Sigmoid colon (tissue), 7 donors: Measurements from ENCODE around the gene YIPF3. TPM values are rescaled to one million over a fixed set of nuclear protein-coding genes. Genes with fewer than 3 reads are reported as not detected.
"Not testable (repeated sequence)": the region's sequence is repeated elsewhere in the genome, so short reads cannot be mapped to it uniquely, and the experiment has no call there.

Experiments
- DNase-seq: peaks from one replicate; pipeline ENCODE4 v3.0.0-alpha.2; 2019
- H3K27ac ChIP-seq, 4 donors: fragments of 200-600 bp; sonication (generic); one replicate each; pipeline ENCODE4 v1.5.1; 2016 to 2019; ENCODE audit warnings: mild to moderate bottlenecking in 1 of 4
- H3K27me3 ChIP-seq, 3 donors: fragments of 200-600 bp; sonication (generic); one replicate each; pipeline ENCODE4 v1.5.1; 2019; ENCODE audit warnings: mild to moderate bottlenecking in 1 of 3
- H3K36me3 ChIP-seq, 4 donors: fragments of 200-600 bp; sonication (generic); one replicate each; pipeline ENCODE4 v1.5.1; 2016 to 2019
- H3K4me1 ChIP-seq, 4 donors: fragments of 200-600 bp; sonication (generic); one replicate each; pipeline ENCODE4 v1.5.1; 2017 to 2019
- H3K4me3 ChIP-seq, 4 donors: fragments of 200-600 bp; sonication (generic); one replicate each; pipeline ENCODE4 v1.5.1; 2017 to 2019; ENCODE audit warnings: mild to moderate bottlenecking in 2 of 4, moderate library complexity in 1 of 4
- H3K9me3 ChIP-seq, 4 donors: fragments of 200-600 bp in 3 of 4; sonication (generic) in 3 of 4; one replicate each; pipeline versions ENCODE4 v1.5.1 to v1.6.1; 2013 to 2019
- CTCF ChIP-seq, 4 experiments: fragments of 450-650 bp in 3 of 4; fragments of 200-600 bp in 1 of 4; IDR thresholded peaks; one replicate each; pipeline ENCODE4 v1.5.1; 2016 to 2019; ENCODE audit warnings: antibody characterized with exemption in 4 of 4, mild to moderate bottlenecking in 3 of 4, moderate library complexity in 2 of 4
- EP300 ChIP-seq, 4 donors: sonication (generic); formaldehyde crosslinking; IDR thresholded peaks; one replicate each; pipeline ENCODE4 v1.6.1; 2017; ENCODE audit warnings: antibody characterized with exemption in 4 of 4
- POLR2A ChIP-seq, 2 donors: fragments of 450-650 bp; IDR thresholded peaks; one replicate each; pipeline ENCODE4 v1.6.1; 2016; ENCODE audit warnings: antibody characterized with exemption in 2 of 2, mild to moderate bottlenecking in 2 of 2, moderate library complexity in 2 of 2
- POLR2AphosphoS5 ChIP-seq, 4 donors: sonication (generic); formaldehyde crosslinking; IDR thresholded peaks; one replicate each; pipeline ENCODE4 v1.6.1; 2017; ENCODE audit warnings: antibody characterized with exemption in 4 of 4
- WGBS, 2 donors: extraction: QIAGEN DNeasy Blood & Tissue Kit; methylation state at CpG; one replicate each; pipeline ENCODE4 v1.1.7; 2013; 5-methylcytosine and 5-hydroxymethylcytosine counted together
- intact Hi-C: fragments of 100-400 bp; cut with DNase I; formaldehyde crosslinking; loops from one replicate; pipeline ENCODE4 v1.15.1; 2023
- polyA plus RNA-seq, 3 donors: library from polyadenylated mRNA; stranded (reverse); fragments of 200-250 nt; gene quantifications; one replicate each; pipeline ENCODE4 v1.2.3, GENCODE V29; 2013
- total RNA-seq, 4 donors: library from RNA; depleted of rRNA; stranded (reverse); fragments of >200 nt; gene quantifications; one replicate each; pipeline ENCODE4 v1.1.0, GENCODE V29; 2016
- donor health status: healthy with polysubstance abuse.
- donor health status: Bipolar disorder and iron deficiency.
- donor health status: healthy.

YIPF3 gene
- total and polyA plus RNA-seq, 7 donors = 35.4 to 93.6 (median 65.6) TPM

GRCh38 chr6:43541774-43542471 lies 25.2 kb upstream of the YIPF3 start:
- Histone ChIP-seq H3K36me3 (peaks cover 1 to 87% (median 28%) of the 10 kb centered on the region in 4 donors), H3K9me3 (no peaks in the 10 kb centered on the region), H3K27ac (no peak overlapping the region), H3K4me3 (no peak overlapping the region), H3K4me1 (no peaks in the 10 kb centered on the region), H3K27me3 (no peaks in the 10 kb centered on the region)
- no peak for TF ChIP-seq EP300 (IDR thresholded peaks at IDR 0.05)
- no peak for TF ChIP-seq CTCF (IDR thresholded peaks at IDR 0.05)
- no peak for TF ChIP-seq POLR2AphosphoS5 (IDR thresholded peaks at IDR 0.05)
- TF ChIP-seq POLR2A (IDR thresholded peaks at IDR 0.05) = no peak
- intact Hi-C loops = no loop called here
- 95% methylated on average over 8 of the region's 8 CpGs for WGBS, 2 donors
- DNase-seq = no peak

- no peak for TF ChIP-seq POLR2A (IDR thresholded peaks at IDR 0.05)
- TF ChIP-seq CTCF (IDR thresholded peaks at IDR 0.05) = no peak
- TF ChIP-seq POLR2AphosphoS5 (IDR thresholded peaks at IDR 0.05) = no peak
- no peak for TF ChIP-seq EP300 (IDR thresholded peaks at IDR 0.05)
- peaks cover 0 to 81% (median 21%) of the 10 kb centered on the region in 4 donors for H3K36me3 ChIP-seq
- H3K4me3 ChIP-seq = no peak overlapping the region
- no peaks in the 10 kb centered on the region for H3K27me3 ChIP-seq
- no peaks in the 10 kb centered on the region for H3K4me1 ChIP-seq
- WGBS, 2 donors = 98% methylated on average over 5 of the region's 5 CpGs
- H3K27ac ChIP-seq = no peak overlapping the region
- no peaks in the 10 kb centered on the region for H3K9me3 ChIP-seq
- DNase-seq = no peak
- intact Hi-C loops = no loop called here
Measured at GRCh38 chr6:43540507-43540906, 23.8 kb upstream of the YIPF3 start.

DNA sequence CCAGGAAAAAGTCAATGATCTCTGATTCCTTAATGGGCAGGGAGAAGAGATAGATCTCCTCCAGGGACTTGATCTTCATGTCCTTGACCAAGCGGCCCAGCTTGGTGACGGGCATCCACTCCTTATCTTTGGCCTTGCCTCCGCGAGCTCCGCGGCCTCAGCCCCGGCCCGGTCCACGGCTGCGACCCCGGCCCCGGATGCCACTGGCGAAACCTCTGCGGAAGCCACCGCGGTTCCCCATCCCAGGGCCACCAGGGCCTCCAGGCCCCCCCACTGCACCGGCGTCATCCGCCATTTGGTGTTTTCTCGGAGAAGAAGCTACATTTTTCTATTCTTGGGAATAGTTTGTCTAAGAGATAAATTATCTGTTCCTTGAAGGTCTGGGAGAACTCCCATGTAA lies 22.7 kb upstream of the YIPF3 start:
- 98% methylated on average over 20 of the region's 20 CpGs for WGBS, 2 donors
- H3K4me3 ChIP-seq, intact Hi-C loops, H3K27ac ChIP-seq, H3K27me3 ChIP-seq, H3K4me1 ChIP-seq, H3K9me3 ChIP-seq, DNase-seq: not testable (repeated sequence)
- H3K36me3 ChIP-seq = peaks cover 0 to 76% (median 12%) of the 10 kb centered on the region in 4 donors

GRCh38 chr6:43538986-43539385 lies 22.3 kb upstream of the YIPF3 start:
- H3K27me3 ChIP-seq, DNase-seq, intact Hi-C loops, H3K4me1 ChIP-seq, H3K9me3 ChIP-seq, H3K4me3 ChIP-seq, H3K27ac ChIP-seq: not testable (repeated sequence)
- 97 to 98% methylated on average over 15 of the region's 17 CpGs for WGBS, 2 donors
- peaks cover 0 to 74% (median 13%) of the 10 kb centered on the region in 4 donors for H3K36me3 ChIP-seq

GRCh38 chr6:43532201-43532600 lies 15.5 kb upstream of the YIPF3 start:
- no peak for DNase-seq
- H3K9me3 ChIP-seq = no peaks in the 10 kb centered on the region
- H3K27ac ChIP-seq = no peak overlapping the region
- no peak overlapping the region for H3K4me3 ChIP-seq
- TF ChIP-seq EP300 (IDR thresholded peaks at IDR 0.05) (no peak), CTCF (IDR thresholded peaks at IDR 0.05) (no peak), POLR2A (IDR thresholded peaks at IDR 0.05) (no peak), POLR2AphosphoS5 (IDR thresholded peaks at IDR 0.05) (no peak)
- intact Hi-C loops = no loop called here
- 94 to 96% methylated on average over 1 of the region's 1 CpG for WGBS, 2 donors
- no peaks in the 10 kb centered on the region for H3K27me3 ChIP-seq
- H3K36me3 ChIP-seq = peaks cover 11 to 85% (median 27%) of the 10 kb centered on the region in 4 donors
- H3K4me1 ChIP-seq = no peaks in the 10 kb centered on the region

DNA sequence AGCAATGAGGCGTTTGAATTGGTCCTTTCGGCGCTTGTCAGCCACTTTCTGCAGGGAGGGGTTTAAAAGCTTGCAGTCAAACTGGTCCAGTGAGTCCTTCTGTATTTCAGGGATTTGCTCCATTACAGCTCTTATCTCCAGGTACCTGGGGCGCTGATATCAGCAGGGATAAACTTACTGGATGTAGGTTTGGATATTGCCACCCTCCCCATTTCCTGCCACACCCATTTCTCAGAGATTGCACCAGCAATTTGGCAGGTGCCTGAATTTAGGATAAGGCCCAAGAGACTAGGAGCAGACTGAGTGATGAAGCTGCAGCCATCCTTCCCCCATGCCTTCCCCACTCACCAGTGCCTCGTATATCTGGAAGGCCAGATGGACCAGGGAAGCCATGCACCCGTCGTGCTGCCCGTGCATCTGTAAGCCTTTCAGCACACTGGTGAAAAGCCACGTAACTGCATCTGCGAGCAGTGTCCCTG lies 7.8 kb upstream of the YIPF3 start:
- DNase-seq = no peak
- no peaks in the 10 kb centered on the region for H3K9me3 ChIP-seq
- H3K4me1 ChIP-seq = no peaks in the 10 kb centered on the region
- no peak overlapping the region for H3K4me3 ChIP-seq
- intact Hi-C loops = no loop called here
- H3K27me3 ChIP-seq = no peaks in the 10 kb centered on the region
- no peak overlapping the region for H3K27ac ChIP-seq
- TF ChIP-seq EP300 (IDR thresholded peaks at IDR 0.05) = no peak
- no peak for TF ChIP-seq CTCF (IDR thresholded peaks at IDR 0.05)
- no peak for TF ChIP-seq POLR2A (IDR thresholded peaks at IDR 0.05)
- no peak for TF ChIP-seq POLR2AphosphoS5 (IDR thresholded peaks at IDR 0.05)
- 44 to 85% methylated on average over 10 of the region's 10 CpGs for WGBS, 2 donors
- peaks cover 51 to 100% (median 67%) of the 10 kb centered on the region in 4 donors for H3K36me3 ChIP-seq
